ENCODE measurements around the gene RAB3IL1.
"Not testable (repeated sequence)": the region's sequence is repeated elsewhere in the genome, so short reads cannot be mapped to it uniquely, and the experiment has no call there.

The RAB3IL1 gene

GRCh38 chr11:61917334-61918109 lies at the start of gene RAB3IL1:
Gene RAB3IL1, minus strand, starts transcription at chr11:61917566. Its CDS starts 199 bp downstream, at chr11:61917367.
- peak in 35 of 56 donors; percentile 21 to 82 (median 40) for DNase-seq

GRCh38 chr11:61966734-61967115 lies 49.4 kb upstream of the RAB3IL1 start:
- DNase-seq: peak in 5 of 56 donors; percentile 44 to 64 (median 52)

- DNase-seq: not testable (repeated sequence)
Measured at GRCh38 chr11:61964666-61965271, 47.4 kb upstream of the RAB3IL1 start.

GRCh38 chr11:61964058-61964665 lies 46.8 kb upstream of the RAB3IL1 start:
- DNase-seq: no peak

- peak in 2 of 56 donors; percentile 30 to 43 for DNase-seq
Measured at GRCh38 chr11:61963282-61964057, 46.1 kb upstream of the RAB3IL1 start.

- no peak for DNase-seq
Measured at GRCh38 chr11:61963016-61963281, 45.6 kb upstream of the RAB3IL1 start.

- no peak for DNase-seq
Measured at GRCh38 chr11:61962213-61963015, 45.0 kb upstream of the RAB3IL1 start.

- DNase-seq: peak in 47 of 56 donors; percentile 28 to 83 (median 60)
Measured at GRCh38 chr11:61961570-61962212, 44.3 kb upstream of the RAB3IL1 start.

- DNase-seq: no peak
Measured at GRCh38 chr11:61960532-61960931, 43.2 kb upstream of the RAB3IL1 start.

- DNase-seq: no peak
Measured at GRCh38 chr11:61959678-61960077, 42.3 kb upstream of the RAB3IL1 start.

- no peak for DNase-seq
Measured at GRCh38 chr11:61959114-61959513, 41.7 kb upstream of the RAB3IL1 start.

- no peak for DNase-seq
Measured at GRCh38 chr11:61958590-61958989, 41.2 kb upstream of the RAB3IL1 start.

GRCh38 chr11:61957021-61957770 lies 39.8 kb upstream of the RAB3IL1 start:
- no peak for DNase-seq

GRCh38 chr11:61956191-61957020 lies 39.0 kb upstream of the RAB3IL1 start:
- no peak for DNase-seq

GRCh38 chr11:61955422-61956135 lies 38.2 kb upstream of the RAB3IL1 start:
- DNase-seq: peak in 2 of 56 donors; percentile 37 to 45

GRCh38 chr11:61954851-61955421 lies 37.6 kb upstream of the RAB3IL1 start:
- peak in 29 of 56 donors; percentile 28 to 73 (median 47) for DNase-seq

GRCh38 chr11:61954106-61954850 lies 36.9 kb upstream of the RAB3IL1 start:
- no peak for DNase-seq

Data from nucleus accumbens (tissue), 56 donors.